B cell (primary cell): ENCODE measurements around the gene FDX1. TPM values are rescaled to one million over a fixed set of nuclear protein-coding genes. Genes with fewer than 3 reads are reported as not detected.

Experiments
- ATAC-seq: fragments of 200-7000 bp; cut with Tn5 transposase; one replicate; pipeline ENCODE4 v1.10.0; 2021; ENCODE audit warnings: low read depth, mild to moderate bottlenecking, moderate number of reproducible peaks, moderate library complexity
- CTCF ChIA-PET: fragments of 350-600 bp; sonication (Branson Sonifier 250); formaldehyde crosslinking; loops from one replicate; lab custom pipeline; 2021; ENCODE audit warnings: antibody characterized with exemption, inconsistent platforms; lab: Charles Lee
- POLR2A ChIA-PET: fragments of 350-600 bp; sonication (Branson Sonifier 250); formaldehyde crosslinking; loops from one replicate; lab custom pipeline; 2021; ENCODE audit warnings: antibody characterized with exemption; lab: Charles Lee
- DNase-seq: peaks from one replicate; pipeline ENCODE4 v3.0.0; 2013
- H2AFZ ChIP-seq: 2 replicates; pipeline ENCODE4 v1.6.1; 2012; ENCODE audit warnings: mild to moderate bottlenecking, low read depth, low read length; ENCODE audit not compliant: insufficient read depth, poor library complexity, severe bottlenecking
- H3K27ac ChIP-seq, 2 donors: 1 replicate in 1 of 2; 2 replicates in 1 of 2; pipeline ENCODE4 v1.5.1; 2012 to 2013; ENCODE audit warnings: low read length in 2 of 2, mild to moderate bottlenecking in 2 of 2, moderate library complexity in 1 of 2
- H3K27me3 ChIP-seq, 4 experiments: fragments of 200-600 bp in 1 of 4; sonication (generic) in 1 of 4; replicated peaks in 1 of 4; 1 replicate in 2 of 4; 2 replicates in 2 of 4; pipeline versions ENCODE4 v1.6.1 to v1.7.0; 2013 to 2016; ENCODE audit warnings: low read length in 3 of 4, mild to moderate bottlenecking in 2 of 4, mixed read lengths in 1 of 4, moderate library complexity in 1 of 4; ENCODE audit not compliant: insufficient read depth in 4 of 4, control insufficient read depth in 3 of 4; ENCODE audit errors: control extremely low read depth in 1 of 4
- H3K36me3 ChIP-seq, 2 experiments: replicated peaks in 1 of 2; 1 replicate in 1 of 2; 2 replicates in 1 of 2; pipeline versions ENCODE4 v1.6.1 to v1.7.1; 2013; ENCODE audit warnings: low read length in 1 of 2; ENCODE audit not compliant: insufficient read depth in 2 of 2, control insufficient read depth in 1 of 2; ENCODE audit errors: control extremely low read depth in 1 of 2, extremely low read depth in 1 of 2
- H3K4me1 ChIP-seq, 2 donors: fragments of 200-600 bp in 1 of 2; sonication (generic) in 1 of 2; 1 replicate in 1 of 2; 2 replicates in 1 of 2; pipeline versions ENCODE4 v1.5.1 to v1.6.1; 2013 to 2017; ENCODE audit warnings: low read length in 2 of 2; ENCODE audit not compliant: control insufficient read depth in 2 of 2, insufficient read depth in 2 of 2
- H3K4me2 ChIP-seq: replicated peaks from 2 replicates; pipeline ENCODE3; 2012; ENCODE audit warnings: mild to moderate bottlenecking, low read depth, low read length; ENCODE audit not compliant: poor library complexity, severe bottlenecking
- H3K4me3 ChIP-seq, 5 experiments: fragments of 200-600 bp in 1 of 5; sonication (generic) in 1 of 5; 1 replicate in 3 of 5; 2 replicates in 2 of 5; pipeline versions ENCODE4 v1.5.1 to v1.7.0; 2011 to 2016; ENCODE audit warnings: low read length in 4 of 5, mild to moderate bottlenecking in 4 of 5, low read depth in 2 of 5, control low read depth in 1 of 5, moderate library complexity in 1 of 5; ENCODE audit not compliant: insufficient read depth in 1 of 5; ENCODE audit errors: control extremely low read depth in 1 of 5, extremely low read depth in 1 of 5
- H3K79me2 ChIP-seq: fragments of 200-600 bp; sonication (generic); one replicate; pipeline ENCODE4 v1.6.0; 2016; ENCODE audit warnings: low read length; ENCODE audit not compliant: control insufficient read depth, insufficient read depth
- H3K9ac ChIP-seq: fragments of 200-600 bp; sonication (generic); 2 replicates; pipeline ENCODE4 v1.6.1; 2017; ENCODE audit warnings: mild to moderate bottlenecking, low read length, moderate library complexity
- H3K9me3 ChIP-seq, 3 donors: one replicate each; pipeline versions ENCODE4 v1.6.1 to v1.7.1; 2013; ENCODE audit warnings: low read length in 2 of 3; ENCODE audit not compliant: control insufficient read depth in 2 of 3, insufficient read depth in 1 of 3; ENCODE audit errors: control extremely low read depth in 1 of 3
- H4K20me1 ChIP-seq: 2 replicates; pipeline ENCODE4 v1.6.0; 2012; ENCODE audit warnings: mild to moderate bottlenecking, low read length; ENCODE audit not compliant: insufficient read depth, control insufficient read depth, poor library complexity, severe bottlenecking
- H3K27ac Mint-ChIP-seq: one replicate; pipeline ENCODE4 v1.8.0; 2021; ENCODE audit warnings: mixed read lengths
- H3K27me3 Mint-ChIP-seq: one replicate; pipeline ENCODE4 v1.8.0; 2021; ENCODE audit warnings: mixed read lengths
- H3K4me1 Mint-ChIP-seq: one replicate; pipeline ENCODE4 v1.8.0; 2021; ENCODE audit warnings: mixed read lengths
- H3K4me3 Mint-ChIP-seq: one replicate; pipeline ENCODE4 v1.8.0; 2021; ENCODE audit warnings: mixed read lengths
- H3K9me3 Mint-ChIP-seq: one replicate; pipeline ENCODE4 v1.8.0; 2022; ENCODE audit warnings: mixed read lengths; ENCODE audit not compliant: insufficient read depth
- CTCF ChIP-seq: fragments of 200-600 bp; IDR thresholded peaks from one replicate; pipeline ENCODE4 v1.8.0; 2022; ENCODE audit warnings: antibody characterized with exemption, mild to moderate bottlenecking
- EZH2 ChIP-seq: IDR thresholded peaks from 2 replicates; pipeline ENCODE4 v1.6.1; 2012; ENCODE audit warnings: borderline replicate concordance, low read depth, mild to moderate bottlenecking, moderate library complexity, low read length; ENCODE audit not compliant: insufficient read depth, poor library complexity, severe bottlenecking
- WGBS: methylation state at CpG from one replicate; pipeline ENCODE4 v1.1.5; 2013; ENCODE audit warnings: missing lambda C conversion rate; ENCODE audit not compliant: insufficient coverage; 5-methylcytosine and 5-hydroxymethylcytosine counted together
- intact Hi-C: fragments of 100-400 bp; cut with micrococcal nuclease; formaldehyde crosslinking; loops from one replicate; pipeline ENCODE4 v1.10.0; 2022
- polyA plus RNA-seq: library from polyadenylated mRNA; depleted of rRNA; stranded (reverse); fragments of >200 nt; gene quantifications from 2 replicates; pipeline ENCODE4 v1.2.3, GENCODE V29; 2012
- total RNA-seq, 2 donors: library from RNA; stranded (reverse); fragments of 120-200 nt in 1 of 2; gene quantifications; 1 replicate in 1 of 2; 2 replicates in 1 of 2; pipeline versions ENCODE4 v1.2.3 to v1.2.4, GENCODE V29; 2013 to 2022

The FDX1 gene
- total and polyA plus RNA-seq, 2 donors (not counting 1 experiment from before 2014, with no cell fraction given) = 3.5 to 11.2 TPM

GRCh38 chr11:110488446-110488845 is 58.7 kb downstream of the FDX1 start:
- Histone ChIP-seq H3K4me1 (no peaks in the 10 kb centered on the region), H3K79me2 (no peaks in the 10 kb centered on the region), H3K9ac (no peak overlapping the region), H3K4me3 (no peak overlapping the region), H3K27ac (no peak overlapping the region), H3K9me3 (no peaks in the 10 kb centered on the region), H3K36me3 (no peaks in the 10 kb centered on the region), H2AFZ (no peak overlapping the region), H3K4me2 (no peak overlapping the region), H4K20me1 (no peaks in the 10 kb centered on the region), H3K27me3 (peaks cover 0 to 3% (median 0%) of the 10 kb centered on the region in 4 experiments)
- Mint-ChIP-seq H3K4me3 (no peak overlapping the region), H3K4me1 (no peaks in the 10 kb centered on the region), H3K27me3 (peaks cover 14% of the 10 kb centered on the region), H3K27ac (no peak overlapping the region), H3K9me3 (no peaks in the 10 kb centered on the region)
- ATAC-seq (no peak), DNase-seq (no peak)
- TF ChIP-seq EZH2 (no peak), CTCF (no peak)
- WGBS = 68% methylated on average over 2 of the region's 2 CpGs
- CTCF ChIA-PET = no interaction called here
- POLR2A ChIA-PET = no interaction called here
- intact Hi-C loops = no loop called here

- no CpG with 5 or more reads among the region's 1 CpG for WGBS
- Histone ChIP-seq H3K4me2 (no peak overlapping the region), H3K9ac (no peak overlapping the region), H3K27me3 (no peaks in the 10 kb centered on the region), H3K27ac (no peak overlapping the region), H4K20me1 (no peaks in the 10 kb centered on the region), H3K4me3 (no peak overlapping the region), H3K9me3 (peaks cover 0 to 4% (median 0%) of the 10 kb centered on the region in 3 donors), H3K4me1 (no peaks in the 10 kb centered on the region), H3K36me3 (no peaks in the 10 kb centered on the region), H2AFZ (no peak overlapping the region), H3K79me2 (no peaks in the 10 kb centered on the region)
- POLR2A ChIA-PET = no interaction called here
- H3K4me1 Mint-ChIP-seq = no peaks in the 10 kb centered on the region
- H3K4me3 Mint-ChIP-seq = no peak overlapping the region
- peaks cover 18% of the 10 kb centered on the region for H3K27me3 Mint-ChIP-seq
- intact Hi-C loops = no loop called here
- H3K27ac Mint-ChIP-seq = no peak overlapping the region
- no peak for DNase-seq
- no peak for ATAC-seq
- TF ChIP-seq EZH2 (no peak), CTCF (no peak)
- CTCF ChIA-PET = no interaction called here
- H3K9me3 Mint-ChIP-seq = no peaks in the 10 kb centered on the region
Observed at GRCh38 chr11:110490886-110491285, 61.1 kb downstream of the FDX1 start.
